Adrenal gland (tissue), 12 donors: Measurements from ENCODE around the gene TCAIM. TPM values are rescaled to one million over a fixed set of nuclear protein-coding genes. Genes with fewer than 3 reads are reported as not detected.

Experiments used
- DNase-seq, 7 donors: peaks; one replicate each; pipeline ENCODE4 v3.0.0-alpha.2; 2019 to 2020
- H3K27ac ChIP-seq, 5 donors: fragments of 200-600 bp; sonication (generic) in 4 of 5; 1 replicate in 3 of 5; 2 replicates in 2 of 5; pipeline versions ENCODE4 v1.5.1 to v1.8.0; 2016 to 2020; ENCODE audit warnings: mild to moderate bottlenecking in 1 of 5
- H3K27me3 ChIP-seq: fragments of 200-600 bp; 2 replicates; pipeline ENCODE4 v1.8.0; 2021
- H3K36me3 ChIP-seq, 2 donors: fragments of 200-600 bp; replicated peaks in 1 of 2; 1 replicate in 1 of 2; 2 replicates in 1 of 2; pipeline versions ENCODE4 v1.5.1 to v1.8.0; 2018 to 2022
- H3K4me1 ChIP-seq, 2 donors: fragments of 200-600 bp; replicated peaks in 1 of 2; 1 replicate in 1 of 2; 2 replicates in 1 of 2; pipeline versions ENCODE4 v1.5.1 to v1.8.0; 2018 to 2021
- H3K4me3 ChIP-seq, 4 donors: fragments of 200-600 bp; sonication (generic) in 3 of 4; one replicate each; pipeline ENCODE4 v1.5.1; 2016 to 2018
- H3K9me3 ChIP-seq, 3 donors: fragments of 200-600 bp; sonication (generic) in 1 of 3; replicated peaks in 1 of 3; 1 replicate in 2 of 3; 2 replicates in 1 of 3; pipeline versions ENCODE4 v1.5.1 to v1.8.0; 2016 to 2021
- CTCF ChIP-seq, 6 experiments: fragments of 450-650 bp in 4 of 6; fragments of 200-600 bp in 2 of 6; sonication (generic) in 1 of 6; IDR thresholded peaks; 1 replicate in 5 of 6; 2 replicates in 1 of 6; pipeline versions ENCODE4 v1.5.1 to v1.8.0; 2016 to 2021; ENCODE audit warnings: antibody characterized with exemption in 6 of 6, mild to moderate bottlenecking in 2 of 6, moderate library complexity in 1 of 6
- POLR2A ChIP-seq, 2 donors: fragments of 450-650 bp; IDR thresholded peaks; one replicate each; pipeline ENCODE4 v1.6.1; 2017; ENCODE audit warnings: antibody characterized with exemption in 2 of 2, mild to moderate bottlenecking in 2 of 2, moderate library complexity in 1 of 2
- WGBS, 4 donors: extraction: QIAGEN DNeasy Blood & Tissue Kit in 2 of 4; methylation state at CpG; one replicate each; pipeline versions ENCODE4 v1.1.5 to v1.1.7; 2013 to 2017; 5-methylcytosine and 5-hydroxymethylcytosine counted together
- intact Hi-C, 2 donors: fragments of 100-400 bp; cut with DNase I; formaldehyde crosslinking; loops; one replicate each; pipeline versions ENCODE4 v1.14.1 to v1.15.0; 2022 to 2023
- polyA plus RNA-seq, 3 donors: library from polyadenylated mRNA; stranded (reverse); fragments of 200-250 nt in 2 of 3; fragments of 350-450 nt in 1 of 3; fragmentation: Illumina TruSeq in 1 of 3; extraction: RNeasy Lipid Tissue Mini Kit (QIAGEN cat#74804) in 1 of 3; gene quantifications; one replicate each; pipeline ENCODE4 v1.2.3, GENCODE V29; 2013 to 2014
- total RNA-seq, 9 donors: library from RNA; depleted of rRNA in 4 of 9; stranded (reverse); fragments of >200 nt in 4 of 9; fragments of 120-200 nt in 1 of 9; fragmentation: NEBNext Ultra II Directional in 1 of 9; extraction: Animal tissue kit (Norgen Biotek cat#: 25700) in 1 of 9; gene quantifications; one replicate each; pipeline versions ENCODE4 v1.1.0 to v1.2.4, GENCODE V29; 2013 to 2023
- donor health status: healthy with polysubstance abuse.
- donor health status: Bipolar disorder and iron deficiency.
- donor health status: DM: yes; HTN: yes; CAD: no.
- donor health status: DM: no; HTN: no; CAD: no.
- donor health status: DM: no; HTN: no; CAD: no.
- donor health status: DM: yes; HTN: yes; CAD: no.

TCAIM gene
- total and polyA plus RNA-seq, 12 donors: 11.8 to 51.9 (median 31.8) TPM

- Histone ChIP-seq H3K9me3 (no peaks in the 10 kb centered on the region), H3K27me3 (no peaks in the 10 kb centered on the region), H3K27ac (no peak overlapping the region), H3K4me3 (no peak overlapping the region), H3K36me3 (peaks cover 0 to 67% of the 10 kb centered on the region in 2 donors), H3K4me1 (no peaks in the 10 kb centered on the region)
- TF ChIP-seq CTCF (IDR thresholded peaks at IDR 0.05) (no peak), POLR2A (IDR thresholded peaks at IDR 0.05) (no peak)
- DNase-seq: no peak
- 75 to 93% (median 88%) methylated on average over 4 of the region's 4 CpGs for WGBS, 4 donors
- intact Hi-C loops: no loop called here
These were observed 115.7 kb downstream of the TCAIM start for GRCh38 chr3:44454258-44454657.

- H3K4me3 ChIP-seq: no peak overlapping the region
- 92 to 98% (median 96%) methylated on average over 5 to 10 of the region's 10 CpGs for WGBS, 4 donors
- no peaks in the 10 kb centered on the region for H3K9me3 ChIP-seq
- no peak overlapping the region for H3K27ac ChIP-seq
- H3K27me3 ChIP-seq: no peaks in the 10 kb centered on the region
- no peak for TF ChIP-seq POLR2A (IDR thresholded peaks at IDR 0.05)
- H3K36me3 ChIP-seq: peaks cover 0 to 56% of the 10 kb centered on the region in 2 donors
- H3K4me1 ChIP-seq: no peaks in the 10 kb centered on the region
- intact Hi-C loops: no loop called here
- no peak for DNase-seq
These were observed 116.8 kb downstream of the TCAIM start for GRCh38 chr3:44455318-44455717.

Other genes starting within 250 kb of the TCAIM start
- not detected for gene TOPAZ1, start 96.9 kb upstream of the TCAIM start, total RNA-seq
- gene TOPAZ1, start 96.9 kb upstream of the TCAIM start, polyA plus RNA-seq: not detected
- 10 to 100 TPM in 4 of 9 donors, 1 to 10 TPM in 5; 5.8 to 21.1 (median 10.0) TPM for gene ZNF445, start 138.9 kb downstream of the TCAIM start, total RNA-seq
- 1 to 10 TPM; 2.6 to 6.1 (median 4.7) TPM for gene ZNF445, start 138.9 kb downstream of the TCAIM start, polyA plus RNA-seq
- 10 to 100 TPM in 2 of 9 donors, 1 to 10 TPM in 7; 3.7 to 11.2 (median 5.6) TPM for gene ZKSCAN7, start 216.4 kb downstream of the TCAIM start, total RNA-seq
- gene ZKSCAN7, start 216.4 kb downstream of the TCAIM start, polyA plus RNA-seq: 1 to 10 TPM; 1.9 to 7.5 (median 3.6) TPM
- 10 to 100 TPM in 1 of 9 donors, 1 to 10 TPM in 7, under 1 TPM in 1; 0.83 to 14.4 (median 3.1) TPM for gene ZNF660, start 246.2 kb downstream of the TCAIM start, total RNA-seq
- gene ZNF660, start 246.2 kb downstream of the TCAIM start, polyA plus RNA-seq: 1 to 10 TPM; 1.3 to 1.9 (median 1.4) TPM